NCI-H1092 (cell line): ENCODE measurements around the gene CUEDC1.
"Not testable (repeated sequence)": the region's sequence is repeated elsewhere in the genome, so short reads cannot be mapped to it uniquely, and the experiment has no call there.

Source experiments
- DNase-seq: peaks from one replicate; lab custom pipeline; 2025; lab: John Stamatoyannopoulos, UW

CUEDC1 gene

DNA sequence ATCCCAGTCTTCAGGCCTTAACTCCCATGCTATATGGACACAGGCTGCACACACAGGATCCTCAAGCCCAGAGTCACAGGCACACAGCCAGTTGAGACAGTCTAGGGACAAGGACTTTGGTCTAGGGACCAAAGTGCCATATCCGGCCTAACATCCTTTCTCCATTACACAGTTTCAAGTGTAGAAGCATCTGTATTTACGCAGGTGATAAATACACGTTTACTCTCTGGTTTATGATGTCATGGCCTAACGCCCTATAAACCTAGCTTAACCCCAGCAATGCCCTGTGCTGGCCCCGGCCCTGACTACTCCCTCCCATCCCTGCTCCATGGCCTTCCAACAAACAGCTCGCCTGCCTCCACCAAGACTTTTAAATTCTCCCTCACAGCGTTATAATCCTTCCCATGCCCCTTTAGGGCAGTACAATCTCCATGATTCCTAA lies 17.1 kb downstream of the CUEDC1 start:
- peak; percentile 27 for DNase-seq

DNA sequence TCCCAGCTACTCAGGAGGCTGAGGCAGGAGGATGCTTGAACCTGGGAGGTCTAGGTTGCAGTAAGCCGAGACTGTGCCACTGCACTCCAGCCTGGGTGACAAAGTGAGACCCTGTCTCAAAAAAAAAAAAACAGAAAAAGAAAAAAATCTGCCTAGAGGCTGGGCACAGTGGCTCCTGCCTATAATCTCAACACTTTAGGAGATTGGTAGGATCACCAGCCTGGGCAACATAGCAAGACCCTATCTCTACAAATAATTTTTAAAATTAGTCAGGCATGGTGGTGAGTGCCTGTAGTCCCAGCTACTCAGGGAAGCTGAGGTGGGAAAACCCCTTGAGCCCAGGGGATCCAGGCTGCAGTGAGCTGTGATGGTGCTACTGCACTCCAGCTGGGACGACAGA lies 17.7 kb downstream of the CUEDC1 start:
- no peak for DNase-seq

DNA sequence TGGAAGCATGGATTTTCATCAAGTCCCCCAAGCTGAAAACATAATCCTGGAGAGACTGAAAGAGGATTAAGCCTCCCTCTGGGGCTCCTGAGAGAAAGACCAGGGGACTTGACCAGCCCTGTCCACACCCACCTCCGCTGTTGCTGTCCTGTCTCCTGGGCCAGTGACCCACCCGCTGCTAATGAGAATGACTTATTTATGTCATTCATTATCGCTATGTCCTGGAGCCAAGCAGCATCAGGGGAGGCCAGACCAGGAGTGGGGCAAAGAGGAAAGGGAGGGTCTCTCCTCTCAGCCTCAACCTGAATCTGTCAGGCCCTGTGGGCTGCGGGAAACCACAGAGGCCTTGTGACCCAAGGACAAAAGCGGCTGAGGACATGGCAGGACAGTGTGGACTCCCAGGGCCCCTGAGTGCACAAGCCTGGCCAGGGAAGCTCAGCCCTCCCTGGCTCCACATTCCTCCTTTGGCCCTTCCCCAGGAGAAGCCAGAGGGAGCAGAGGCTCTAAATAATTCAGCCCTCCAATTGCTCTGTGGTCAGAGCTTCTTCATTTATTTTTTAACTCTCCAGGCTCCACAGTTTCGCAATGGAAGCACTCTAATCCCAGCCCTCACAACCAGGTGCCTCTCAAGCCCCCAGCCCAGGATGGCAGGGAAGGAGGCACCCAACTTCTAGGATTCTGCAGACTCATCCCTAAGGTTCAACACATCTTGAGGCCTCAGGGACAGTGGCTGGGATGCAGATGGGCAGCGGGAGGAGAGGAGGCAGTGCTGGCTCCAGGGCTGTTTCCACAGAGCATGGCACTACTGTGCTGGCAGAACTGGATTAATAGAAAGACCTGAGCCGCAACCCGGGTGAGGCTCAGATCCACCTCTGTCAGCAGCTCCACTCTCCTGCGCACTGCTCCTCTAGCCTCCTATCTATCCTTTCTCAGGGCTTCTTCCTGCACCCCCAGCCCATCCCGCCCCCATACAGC lies 19.1 kb downstream of the CUEDC1 start:
- no peak for DNase-seq

- no peak for DNase-seq
These were observed 23.6 kb downstream of the CUEDC1 start for GRCh38 chr17:57931488-57932137.

- DNase-seq = no peak
These were observed 25.0 kb downstream of the CUEDC1 start for GRCh38 chr17:57930239-57930638.

- DNase-seq = no peak
These were observed 25.8 kb downstream of the CUEDC1 start for GRCh38 chr17:57929386-57929785.

DNA sequence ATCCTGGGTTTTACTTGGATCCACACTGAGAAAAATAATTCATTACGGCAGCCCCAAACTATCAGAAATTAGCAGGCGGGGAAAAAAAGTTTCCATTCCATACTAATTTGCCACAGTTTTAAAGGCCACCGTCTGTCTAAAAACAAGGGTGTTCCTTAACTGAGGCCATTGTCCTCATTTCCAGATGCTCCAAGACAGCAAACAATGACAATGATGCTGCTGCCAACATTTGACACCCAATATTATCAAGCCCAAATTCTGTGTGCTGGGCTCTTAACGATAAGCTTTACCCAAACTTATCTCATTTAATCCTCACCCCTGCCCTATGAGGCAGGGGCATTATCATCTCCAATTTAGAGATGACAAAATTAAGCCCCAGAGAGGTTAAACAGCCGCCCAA lies 26.3 kb downstream of the CUEDC1 start:
- no peak for DNase-seq

DNA sequence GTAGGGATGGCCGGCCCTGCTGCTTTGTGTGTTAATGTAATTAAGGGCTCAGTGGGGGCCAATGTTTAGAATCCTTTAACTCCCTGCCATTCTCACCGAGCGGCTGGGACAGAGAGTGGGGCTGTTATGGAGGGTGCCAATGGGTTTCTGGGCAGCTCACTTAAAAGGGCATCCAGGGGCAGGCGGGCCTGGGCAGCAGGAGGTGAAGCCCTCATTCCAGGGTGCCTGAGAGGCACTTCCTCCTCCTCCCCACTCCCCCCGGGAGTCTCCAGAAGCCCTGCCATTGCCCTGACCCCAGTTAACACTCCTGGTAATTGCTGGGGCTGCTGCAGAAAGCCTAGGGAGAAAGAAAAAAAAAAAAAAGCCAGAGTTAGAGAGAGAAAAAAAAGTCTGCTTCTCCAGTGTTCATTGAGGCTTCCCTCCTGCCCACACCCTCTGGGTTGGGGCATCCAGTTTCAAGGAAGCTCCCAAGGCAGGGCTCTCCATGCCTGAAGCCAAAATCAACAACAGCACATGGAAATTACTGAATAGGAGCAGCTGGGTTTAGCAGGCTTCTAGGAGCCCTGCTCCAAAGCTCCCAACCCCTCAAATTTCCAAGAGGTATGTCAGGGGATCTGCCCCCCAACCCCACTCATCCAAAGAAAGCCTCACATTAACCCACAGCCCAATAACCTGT lies 28.0 kb downstream of the CUEDC1 start:
- DNase-seq = peak; percentile 36

- DNase-seq = no peak
These were observed 28.5 kb downstream of the CUEDC1 start for GRCh38 chr17:57926723-57927047.

DNA sequence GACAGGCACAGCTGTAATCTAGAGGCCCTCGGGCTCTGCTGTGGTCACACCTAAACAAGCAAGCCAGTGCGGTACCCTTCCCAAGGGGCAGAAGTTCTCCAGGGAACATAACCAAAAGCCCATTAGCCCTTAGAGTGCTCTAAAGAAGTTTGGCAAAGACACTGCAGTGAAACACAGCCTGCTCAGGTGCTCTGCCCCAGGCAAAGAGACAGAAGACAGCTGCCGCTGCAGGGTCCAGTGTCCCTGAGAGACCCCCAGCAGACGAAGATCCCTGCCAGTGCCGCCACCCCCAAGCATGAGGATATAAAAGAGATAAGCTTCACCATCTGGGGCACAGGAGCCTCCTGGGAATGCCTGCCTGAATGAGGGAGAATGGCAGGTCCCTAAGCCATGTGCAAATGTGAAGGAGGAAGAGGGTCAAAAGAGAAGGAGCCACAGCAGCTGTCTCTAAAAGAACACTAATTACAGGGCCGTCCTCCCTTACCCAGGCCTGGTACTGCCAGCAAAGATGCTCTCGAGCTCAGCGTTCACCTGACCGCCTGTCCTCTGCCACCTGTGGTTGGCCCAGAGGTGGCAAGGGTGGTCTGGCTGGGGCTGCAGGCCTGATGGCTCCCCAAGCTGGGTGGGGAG lies 29.7 kb downstream of the CUEDC1 start:
- peak; percentile 76 for DNase-seq

- peak; percentile 87 for DNase-seq
These were observed 30.5 kb downstream of the CUEDC1 start for GRCh38 chr17:57924677-57925076.

DNA sequence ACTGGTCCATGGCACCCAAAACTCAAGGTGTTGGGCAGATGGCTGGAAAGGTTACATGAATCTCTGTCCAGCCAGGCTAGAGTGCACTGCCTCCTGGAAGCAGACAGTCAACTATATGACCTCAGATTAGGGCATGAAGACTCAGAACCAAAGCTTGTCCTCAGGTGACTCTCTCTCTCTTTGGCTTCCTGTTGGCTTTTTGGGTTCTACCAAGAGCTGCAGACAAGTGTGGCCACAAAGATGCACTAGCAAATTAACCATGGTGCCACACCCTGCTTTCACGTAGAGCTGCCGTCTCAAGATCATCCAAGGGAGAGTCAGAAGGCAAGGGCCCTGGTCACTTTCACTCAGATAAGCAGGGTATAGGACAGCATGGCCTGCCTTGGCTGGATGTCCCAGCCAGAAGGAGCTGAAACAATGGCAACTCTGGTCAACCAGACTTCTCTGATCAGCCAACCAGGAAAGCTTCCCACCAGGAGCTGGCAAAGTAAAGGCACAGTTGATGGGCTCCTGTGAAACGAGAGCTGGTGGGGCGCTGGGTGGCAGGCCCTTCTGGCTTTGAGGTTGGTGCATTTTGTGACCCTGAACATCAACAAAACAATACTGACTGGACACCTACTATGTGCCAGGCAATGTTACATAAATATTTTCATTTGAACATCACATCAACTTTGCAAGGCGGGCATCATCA lies 31.9 kb downstream of the CUEDC1 start:
- no peak for DNase-seq

GRCh38 chr17:57922745-57923144 lies 32.5 kb downstream of the CUEDC1 start:
- DNase-seq = not testable (repeated sequence)

DNA sequence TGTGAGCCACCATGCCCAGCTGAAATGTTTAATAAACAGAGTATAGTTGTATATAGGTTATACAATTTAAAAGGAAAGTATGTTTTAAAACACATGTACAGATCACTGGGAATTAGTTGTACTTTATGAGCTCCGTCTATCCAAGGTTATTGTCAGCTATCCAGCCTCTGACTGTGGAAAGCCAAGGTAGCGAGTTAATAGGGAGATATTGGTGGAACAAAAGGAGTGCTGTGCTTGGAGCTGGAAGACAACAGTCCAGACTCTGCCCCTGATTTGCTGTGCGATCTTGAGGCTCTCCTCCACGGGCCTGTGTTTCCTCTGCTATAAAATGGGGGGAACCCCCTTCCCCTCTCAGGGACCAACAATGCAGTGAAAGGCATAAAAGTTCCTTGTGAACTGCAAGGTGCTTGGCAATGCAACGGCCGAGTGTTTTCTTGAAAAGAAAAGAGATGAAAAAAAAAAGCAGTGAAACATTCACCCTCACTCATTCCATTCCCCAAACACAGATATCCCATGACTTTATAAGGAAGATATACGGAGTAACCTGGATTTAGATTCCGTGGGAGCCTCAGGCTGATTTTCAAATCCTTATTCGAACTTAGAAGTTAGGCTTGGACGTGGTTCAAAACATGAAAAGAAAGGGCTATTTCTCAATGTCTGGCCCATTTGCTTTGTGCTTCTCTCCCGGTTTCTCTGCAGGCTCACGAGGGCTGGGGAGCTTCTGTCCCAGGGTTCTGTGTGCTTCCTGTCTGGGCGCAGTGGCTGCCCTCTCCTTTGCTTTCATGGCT lies 34.1 kb downstream of the CUEDC1 start:
- DNase-seq = no peak

GRCh38 chr17:57919918-57920317 lies 35.3 kb downstream of the CUEDC1 start:
- DNase-seq = no peak

DNA sequence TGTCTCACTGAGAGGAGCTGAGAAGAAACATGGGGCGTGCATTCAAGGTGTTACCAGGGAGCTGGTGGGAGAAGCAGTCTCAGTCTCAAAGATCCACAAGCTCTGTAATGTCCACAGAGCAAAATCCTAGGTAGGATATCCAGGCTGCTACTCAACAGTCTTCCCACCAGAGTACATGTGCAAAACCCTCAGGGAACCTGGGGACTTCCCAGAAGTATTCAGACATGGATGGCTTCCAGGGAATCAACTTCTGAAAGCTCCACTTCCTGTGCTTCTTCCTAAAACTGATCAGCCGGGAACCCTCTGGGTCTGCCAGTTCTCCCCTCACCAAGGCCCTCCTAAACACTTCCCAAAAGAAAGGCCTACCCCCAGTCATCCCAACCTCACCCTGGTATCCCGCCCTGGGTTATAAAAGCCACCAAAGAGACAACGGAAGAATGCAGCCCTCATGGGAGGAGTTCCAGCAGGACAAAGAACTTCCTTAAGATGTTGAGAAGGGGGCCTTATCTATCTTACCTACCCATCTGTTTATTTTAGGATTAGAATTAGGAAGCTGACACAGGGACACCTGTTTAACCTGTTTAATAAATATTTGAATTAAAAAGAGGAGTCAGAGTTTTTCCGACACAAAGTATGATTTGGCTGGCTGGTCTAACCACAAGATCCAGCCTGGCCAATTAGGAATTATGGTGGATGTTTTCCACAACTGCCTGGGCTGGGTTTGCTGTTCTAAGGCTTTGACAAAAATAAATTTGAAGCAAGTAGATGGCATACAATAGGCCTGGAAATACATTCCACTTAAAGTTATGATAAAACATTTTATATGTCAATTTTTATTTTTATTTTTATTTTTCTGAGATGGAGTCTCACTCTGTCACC lies 37.0 kb downstream of the CUEDC1 start:
- no peak for DNase-seq

GRCh38 chr17:57916925-57917858 lies 38.0 kb downstream of the CUEDC1 start:
- DNase-seq = peak; percentile 79

DNA sequence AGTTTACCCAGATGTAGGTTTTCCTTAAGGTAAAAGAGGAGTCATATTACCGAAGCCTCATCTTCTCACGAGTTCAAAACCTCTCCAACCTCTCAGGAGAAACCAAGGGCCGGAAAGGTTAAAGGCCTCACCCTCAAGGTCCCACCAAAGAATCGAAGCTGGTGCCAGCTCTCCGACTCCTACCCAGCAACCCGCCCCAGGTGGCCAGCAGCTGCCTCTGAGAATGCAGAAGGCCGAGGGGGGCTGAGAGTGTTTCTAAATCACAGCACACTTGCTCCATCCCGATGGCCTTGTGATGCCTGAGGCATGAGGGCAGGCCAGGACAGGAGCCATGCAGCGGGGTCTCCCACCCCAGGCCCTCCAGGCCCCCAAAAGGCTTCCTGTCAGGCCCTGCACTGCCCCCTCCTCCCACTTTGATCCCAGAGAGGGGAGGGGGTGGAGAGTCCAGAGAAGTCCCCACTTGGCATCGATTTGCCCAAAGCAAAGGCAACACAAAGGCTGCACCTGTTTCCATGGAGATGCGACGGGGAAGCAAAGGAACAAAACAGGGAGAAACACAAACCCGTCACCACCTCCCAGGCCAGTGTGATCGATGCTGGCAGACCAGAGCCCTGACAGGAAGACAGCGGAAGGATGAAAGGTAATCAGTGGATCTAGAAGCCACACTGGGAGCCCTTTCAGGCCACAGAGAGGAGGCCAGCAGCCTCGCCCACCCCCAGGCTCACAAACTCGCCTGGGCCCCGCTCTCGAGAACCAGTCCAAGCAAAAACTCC lies 39.0 kb downstream of the CUEDC1 start:
- peak; percentile 90 for DNase-seq
